ENCODE measurements around the gene BACH1.

BACH1 gene

GRCh38 chr21:29313662-29314408, 15.1 kb downstream of the BACH1 start:
- TF ChIP-seq GATA1 (IDR thresholded peaks at IDR 0.05; ENCODE audit: low read depth, low read length) (no peak), POLR2A (IDR thresholded peaks at IDR 0.05; ENCODE audit: low read length) (no peak)

DNA sequence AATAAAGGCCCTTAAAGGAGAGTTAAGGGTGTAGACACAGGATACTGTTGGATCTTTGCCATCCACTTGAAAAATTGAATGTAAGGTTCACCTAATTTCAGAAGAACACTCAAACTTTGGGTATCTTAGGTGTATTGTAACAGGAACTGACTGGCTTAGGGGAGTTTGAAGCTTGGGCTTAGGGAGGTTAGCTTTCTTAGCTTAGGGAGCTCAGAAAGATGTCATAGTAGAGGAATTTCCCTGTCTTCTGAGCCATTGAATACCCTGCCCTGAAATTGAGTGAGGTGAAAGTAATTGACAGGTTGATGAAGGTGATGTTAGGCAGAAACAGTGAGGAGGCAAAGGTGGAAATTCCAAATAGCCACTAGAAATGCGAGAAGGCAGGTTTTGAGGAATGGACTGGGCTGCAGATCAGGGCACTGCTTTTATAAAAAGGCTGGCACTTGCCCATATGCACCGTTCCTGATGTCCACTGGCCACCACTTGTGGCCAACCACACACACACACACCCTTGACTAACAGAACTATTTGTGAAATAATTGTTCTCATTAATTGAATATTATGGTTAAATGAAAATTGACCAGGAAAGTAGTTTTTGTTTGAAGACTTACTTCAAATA, 16.5 kb downstream of the BACH1 start:
- no peak for TF ChIP-seq POLR2A (IDR thresholded peaks at IDR 0.05; ENCODE audit: low read length)
- TF ChIP-seq GATA1 (IDR thresholded peaks at IDR 0.05; ENCODE audit: low read depth, low read length), result no peak
- peak; percentile 35 to 62 for DNase-seq

More at GRCh38 chr21:29313662-29314408, 15.1 kb downstream of the BACH1 start:
- DNase-seq, result no peak

- DNase-seq, result peak; percentile 75 to 79
- TF ChIP-seq POLR2A (IDR thresholded peaks at IDR 0.05; ENCODE audit: low read length) (no peak), GATA1 (IDR thresholded peaks at IDR 0.05; ENCODE audit: low read depth, low read length) (no peak)
These were observed 17.5 kb downstream of the BACH1 start for GRCh38 chr21:29316029-29316742.

DNA sequence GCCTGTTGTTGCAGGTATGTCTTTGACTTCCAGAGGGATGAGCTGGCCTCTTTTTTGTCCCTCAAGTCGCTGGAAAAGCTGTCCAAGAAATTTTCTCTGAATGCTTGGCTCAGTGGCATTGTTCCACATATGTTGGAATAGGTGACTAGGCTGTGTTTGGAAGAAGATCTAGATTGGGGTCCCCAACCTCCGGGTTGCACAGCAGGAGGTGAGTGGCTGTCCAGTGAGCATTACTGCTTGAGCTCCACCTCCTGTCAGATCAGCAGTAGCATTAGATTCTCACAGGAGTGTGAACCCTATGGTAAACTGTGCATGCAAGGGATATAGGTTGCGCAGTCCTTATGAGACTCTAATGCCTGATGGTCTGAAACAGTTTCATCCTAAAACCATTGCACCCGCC, 18.1 kb downstream of the BACH1 start:
- DNase-seq, result no peak
- no peak for TF ChIP-seq GATA1 (IDR thresholded peaks at IDR 0.05; ENCODE audit: low read depth, low read length)
- TF ChIP-seq POLR2A (IDR thresholded peaks at IDR 0.05; ENCODE audit: low read length), result no peak

DNA sequence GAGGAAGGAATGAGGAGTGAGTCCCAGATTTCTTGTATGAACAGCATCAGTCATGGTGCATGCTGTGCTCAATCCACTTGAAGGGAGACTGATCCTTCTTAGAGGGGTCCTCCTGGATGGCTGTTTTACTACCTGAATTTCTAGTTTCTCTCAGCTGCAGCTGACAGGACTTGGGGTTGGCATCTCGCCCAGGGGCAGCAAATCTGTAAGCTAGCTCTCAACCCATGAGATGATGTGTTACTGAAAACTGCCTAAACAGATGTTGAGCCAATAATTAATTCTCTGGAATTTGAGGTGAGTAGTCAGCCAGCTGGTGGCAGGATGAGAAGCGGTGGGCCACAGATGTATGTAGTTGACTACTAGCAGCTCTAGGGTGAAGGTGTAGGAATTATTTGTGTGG, 19.6 kb downstream of the BACH1 start:
- TF ChIP-seq POLR2A (IDR thresholded peaks at IDR 0.05; ENCODE audit: low read length), result no peak
- TF ChIP-seq GATA1 (IDR thresholded peaks at IDR 0.05; ENCODE audit: low read depth, low read length), result no peak
- peak; percentile 37 to 61 for DNase-seq

DNA sequence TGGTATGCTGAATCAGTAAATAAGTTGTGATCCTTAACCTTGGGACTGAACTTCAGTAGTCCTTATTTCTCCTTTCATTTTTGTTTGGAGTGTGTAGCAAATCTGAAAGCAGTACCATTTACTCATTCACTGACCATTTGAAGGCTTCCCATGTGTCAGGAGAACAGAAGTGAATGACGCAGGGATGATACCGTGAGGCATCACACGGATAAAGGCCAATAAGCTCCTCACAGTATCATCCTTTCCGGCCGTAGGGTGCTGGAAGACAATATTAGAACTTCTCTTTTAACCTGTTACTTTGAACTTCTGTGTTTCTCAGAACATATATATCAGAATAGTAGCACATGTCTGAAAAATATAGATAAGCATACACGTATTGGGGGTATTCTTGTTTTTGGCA, 21.3 kb downstream of the BACH1 start:
- TF ChIP-seq POLR2A (IDR thresholded peaks at IDR 0.05; ENCODE audit: low read length), result no peak
- TF ChIP-seq GATA1 (IDR thresholded peaks at IDR 0.05; ENCODE audit: low read depth, low read length), result no peak
- peak; percentile 56 to 65 for DNase-seq

DNA sequence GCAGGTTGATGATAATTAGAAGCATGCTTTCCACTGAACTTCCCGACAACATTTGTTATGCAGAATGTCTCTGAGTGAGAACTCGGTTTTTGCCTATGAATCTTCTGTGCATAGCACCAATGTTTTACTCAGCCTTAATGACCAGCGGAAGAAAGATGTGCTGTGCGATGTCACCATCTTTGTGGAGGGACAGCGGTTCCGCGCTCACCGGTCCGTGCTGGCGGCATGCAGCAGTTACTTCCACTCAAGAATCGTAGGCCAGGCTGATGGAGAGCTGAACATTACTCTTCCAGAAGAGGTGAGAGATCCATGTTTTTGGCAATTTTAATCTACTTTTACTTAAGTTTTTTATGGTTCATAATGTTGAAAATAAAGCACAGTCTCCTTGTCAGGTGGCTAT, 22.5 kb downstream of the BACH1 start:
- peak in 1 of 2 experiments; percentile 18 for DNase-seq
- no peak for TF ChIP-seq GATA1 (IDR thresholded peaks at IDR 0.05; ENCODE audit: low read depth, low read length)
- TF ChIP-seq POLR2A (IDR thresholded peaks at IDR 0.05; ENCODE audit: low read length), result no peak

DNA sequence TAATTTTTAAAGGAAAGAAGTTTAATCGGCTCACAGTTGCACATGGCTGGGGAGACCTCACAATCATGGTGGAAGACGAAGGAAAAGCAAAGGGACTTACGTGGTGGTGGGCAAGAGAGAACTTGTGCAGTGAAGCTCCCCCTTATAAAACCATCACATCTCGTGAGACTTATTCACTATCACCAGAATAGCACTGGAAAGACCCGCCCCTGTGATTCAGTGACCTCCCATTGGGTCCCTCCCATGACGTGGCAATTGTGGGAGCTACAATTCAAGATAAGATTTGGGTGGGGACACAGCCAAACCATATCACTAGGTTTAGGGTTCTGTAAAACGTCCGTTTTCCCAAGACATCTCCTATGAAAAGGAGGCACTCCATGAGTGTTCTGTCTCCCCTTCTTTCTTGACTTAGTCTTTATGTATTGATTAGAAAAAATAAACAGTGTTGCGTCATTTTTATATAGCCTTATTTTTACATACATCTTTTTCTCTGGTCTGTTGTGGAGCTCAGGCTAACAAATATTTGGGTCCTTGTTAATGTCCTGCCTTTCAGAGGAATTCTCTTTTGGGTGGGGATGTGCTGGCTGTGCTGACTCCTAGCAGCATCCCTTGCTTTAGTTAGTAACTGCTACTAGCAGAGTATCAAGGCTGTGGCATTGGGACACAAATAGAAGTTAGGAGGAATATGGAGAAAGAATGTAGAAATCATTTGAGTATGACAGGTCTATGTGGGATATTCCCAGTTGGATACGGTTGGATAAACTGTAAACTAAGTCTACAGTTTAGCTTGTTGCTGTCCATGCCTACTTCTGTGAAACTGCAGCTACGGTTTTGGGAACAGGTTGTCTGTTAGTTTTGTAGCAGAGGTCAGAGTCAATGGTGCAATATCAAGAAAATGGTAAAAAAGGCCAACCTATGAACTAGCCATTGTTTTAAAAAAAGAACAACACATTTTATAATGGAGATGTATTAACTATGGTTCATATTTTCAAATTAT, 23.5 kb downstream of the BACH1 start:
- DNase-seq, result peak; percentile 75 to 78
- TF ChIP-seq POLR2A (IDR thresholded peaks at IDR 0.05; ENCODE audit: low read length) (no peak), GATA1 (IDR thresholded peaks at IDR 0.05; ENCODE audit: low read depth, low read length) (no peak)

GRCh38 chr21:29323189-29323588, 24.5 kb downstream of the BACH1 start:
- DNase-seq, result no peak
- TF ChIP-seq POLR2A (IDR thresholded peaks at IDR 0.05; ENCODE audit: low read length) (no peak), GATA1 (IDR thresholded peaks at IDR 0.05; ENCODE audit: low read depth, low read length) (no peak)

- no peak for DNase-seq
- no peak for TF ChIP-seq POLR2A (IDR thresholded peaks at IDR 0.05; ENCODE audit: low read length)
- no peak for TF ChIP-seq GATA1 (IDR thresholded peaks at IDR 0.05; ENCODE audit: low read depth, low read length)
These were observed 28.3 kb downstream of the BACH1 start for GRCh38 chr21:29326914-29327554.

DNA sequence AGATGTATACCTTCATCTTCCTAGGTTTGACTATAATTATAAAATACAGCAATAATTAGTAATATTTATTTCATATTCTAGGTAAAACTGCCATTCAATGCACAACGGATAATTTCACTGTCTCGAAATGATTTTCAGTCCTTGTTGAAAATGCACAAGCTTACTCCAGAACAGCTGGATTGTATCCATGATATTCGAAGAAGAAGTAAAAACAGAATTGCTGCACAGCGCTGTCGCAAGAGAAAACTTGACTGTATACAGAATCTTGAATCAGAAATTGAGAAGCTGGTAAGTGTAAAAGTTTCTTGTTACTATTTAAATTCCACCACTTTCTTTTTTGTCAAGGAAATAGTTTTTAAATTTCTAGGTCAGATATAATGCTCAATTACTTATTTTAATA, 30.7 kb downstream of the BACH1 start:
- DNase-seq, result no peak
- TF ChIP-seq GATA1 (IDR thresholded peaks at IDR 0.05; ENCODE audit: low read depth, low read length) (no peak), POLR2A (IDR thresholded peaks at IDR 0.05; ENCODE audit: low read length) (no peak)

DNA sequence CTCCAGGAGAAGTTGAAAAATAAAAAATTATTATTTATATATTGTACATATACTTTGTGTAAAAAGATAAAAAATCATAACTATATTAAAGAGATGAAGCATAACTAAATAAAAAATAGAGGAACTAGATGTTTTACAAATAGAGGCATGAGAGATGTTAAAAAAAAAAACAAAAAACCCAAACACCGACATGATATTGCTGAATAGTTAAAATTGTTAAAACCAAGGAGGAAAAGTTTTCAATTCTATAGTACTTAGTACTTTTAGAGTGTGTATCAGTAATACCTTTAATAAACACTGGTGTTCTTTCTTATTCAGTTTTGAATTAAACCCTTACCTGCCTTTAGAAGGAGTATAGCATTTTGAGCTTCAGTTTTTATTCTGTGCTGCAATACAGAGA, 32.1 kb downstream of the BACH1 start:
- no peak for TF ChIP-seq POLR2A (IDR thresholded peaks at IDR 0.05; ENCODE audit: low read length)
- no peak for TF ChIP-seq GATA1 (IDR thresholded peaks at IDR 0.05; ENCODE audit: low read depth, low read length)
- no peak for DNase-seq

Data from erythroblast (primary cell).